ENCODE results near the gene GRHL1. TPM values are rescaled to one million over a fixed set of nuclear protein-coding genes. Genes with fewer than 3 reads are reported as not detected.

The GRHL1 gene
- total and polyA plus RNA-seq, 2 donors (not counting 3 experiments of a cell fraction or from before 2014, with no cell fraction given) = 0.37 to 1.1 TPM

DNA sequence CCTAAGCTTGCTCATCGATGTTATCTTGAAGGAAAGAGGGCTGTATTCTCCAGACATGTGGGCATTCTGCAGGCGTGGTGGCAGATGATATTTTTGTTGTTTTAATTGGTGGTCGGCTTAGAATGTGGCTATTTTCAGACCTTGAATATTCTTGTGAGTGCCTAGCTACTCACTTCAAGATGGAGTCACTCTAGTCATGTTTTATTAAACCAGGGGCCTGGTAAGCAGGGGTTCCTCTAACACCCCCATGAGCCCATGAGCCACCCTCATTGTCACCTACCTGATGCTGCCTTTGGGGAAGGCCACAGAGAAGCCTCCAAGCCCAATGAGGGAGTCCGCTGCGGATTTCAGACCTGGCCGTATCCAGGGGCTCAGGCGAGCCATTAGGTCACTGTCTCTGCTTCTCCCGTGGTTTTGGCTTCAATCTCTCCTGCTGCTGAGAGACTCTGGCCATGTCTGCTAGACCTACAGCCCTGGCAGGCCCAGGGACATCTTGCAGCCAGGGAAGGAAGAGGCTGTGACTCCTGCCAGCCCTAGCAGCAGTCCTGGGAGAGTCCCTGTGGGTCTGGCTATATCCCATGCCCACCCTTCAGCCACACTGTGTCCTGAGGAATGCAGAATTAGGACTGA lies 75.6 kb downstream of the GRHL1 start:
- H3K4me1 ChIP-seq (ENCODE audit: control insufficient read depth, extremely low read depth, insufficient read depth, low read length) = peaks cover 7% of the 10 kb centered on the region
- DNase-seq (ENCODE audit: low read depth, low spot score) (no peak), FAIRE-seq (no peak)
- intact Hi-C loops (cut with micrococcal nuclease) = loop anchor here (5.0 kb wide), 1 partner anchor 215 kb away; no protein-coding TSS in a partner anchor
- H3K9me1 ChIP-seq (replicated peaks; ENCODE audit: control insufficient read depth, extremely low read depth, insufficient read depth, low read length) = no peaks in the 10 kb centered on the region
- no peaks in the 10 kb centered on the region for H3K79me2 ChIP-seq (ENCODE audit: control insufficient read depth, insufficient read depth, low read length)
- CTCF ChIA-PET = interaction anchor here (1.1 to 16.1 kb wide), 7 partner anchors 9 to 256 kb away, joined by 3 to 151 read pairs (median 6); no protein-coding TSS in a partner anchor
- no peaks in the 10 kb centered on the region for H3K27me3 ChIP-seq (ENCODE audit: control insufficient read depth in 2 of 2, insufficient read depth in 2 of 2, low read length in 2 of 2)
- H2AFZ ChIP-seq (ENCODE audit: low read depth, low read length) = no peak overlapping the region
- H3K4me2 ChIP-seq (ENCODE audit: insufficient read depth, low read length) = no peak overlapping the region
- POLR2A ChIA-PET = no interaction called here
- H3K9me3 ChIP-seq (replicated peaks; ENCODE audit: control insufficient read depth, insufficient read depth, low read length) = no peaks in the 10 kb centered on the region
- no peak overlapping the region for H3K27ac ChIP-seq (ENCODE audit: insufficient read depth, low read depth, low read length)
- no peak overlapping the region for H3K4me3 ChIP-seq (replicated peaks in 1 of 3; ENCODE audit: insufficient read depth in 1 of 3, low read depth in 1 of 3, low read length in 3 of 3)
- no TSS peak for BruUV-seq (replicated peaks)
- dilution Hi-C loops (cut with MboI; ENCODE audit: extremely low pct_ligation_motif_present, low sequenced_read_pairs) = no loop called here
- H3K9ac ChIP-seq (replicated peaks; ENCODE audit: extremely low read depth, insufficient read depth, low read length) = no peak overlapping the region
- H4K20me1 ChIP-seq (replicated peaks; ENCODE audit: control insufficient read depth, extremely low read depth, insufficient read depth, low read length) = no peaks in the 10 kb centered on the region
- H3K36me3 ChIP-seq (ENCODE audit: control insufficient read depth in 2 of 2, extremely low read depth in 1 of 2, insufficient read depth in 2 of 2, low read length in 2 of 2) = no peaks in the 10 kb centered on the region
- TF ChIP-seq POLR2A (IDR thresholded peaks at IDR 0.05; ENCODE audit: low read depth, low read length) = no peak
- no peak for TF ChIP-seq GATA2 (IDR thresholded peaks at IDR 0.05; ENCODE audit: insufficient read depth, insufficient read length, low read depth, low read length)
- TF ChIP-seq FOS (IDR thresholded peaks at IDR 0.05; ENCODE audit: borderline replicate concordance, insufficient read depth, low read length) = no peak
- TF ChIP-seq, protein P1, sequence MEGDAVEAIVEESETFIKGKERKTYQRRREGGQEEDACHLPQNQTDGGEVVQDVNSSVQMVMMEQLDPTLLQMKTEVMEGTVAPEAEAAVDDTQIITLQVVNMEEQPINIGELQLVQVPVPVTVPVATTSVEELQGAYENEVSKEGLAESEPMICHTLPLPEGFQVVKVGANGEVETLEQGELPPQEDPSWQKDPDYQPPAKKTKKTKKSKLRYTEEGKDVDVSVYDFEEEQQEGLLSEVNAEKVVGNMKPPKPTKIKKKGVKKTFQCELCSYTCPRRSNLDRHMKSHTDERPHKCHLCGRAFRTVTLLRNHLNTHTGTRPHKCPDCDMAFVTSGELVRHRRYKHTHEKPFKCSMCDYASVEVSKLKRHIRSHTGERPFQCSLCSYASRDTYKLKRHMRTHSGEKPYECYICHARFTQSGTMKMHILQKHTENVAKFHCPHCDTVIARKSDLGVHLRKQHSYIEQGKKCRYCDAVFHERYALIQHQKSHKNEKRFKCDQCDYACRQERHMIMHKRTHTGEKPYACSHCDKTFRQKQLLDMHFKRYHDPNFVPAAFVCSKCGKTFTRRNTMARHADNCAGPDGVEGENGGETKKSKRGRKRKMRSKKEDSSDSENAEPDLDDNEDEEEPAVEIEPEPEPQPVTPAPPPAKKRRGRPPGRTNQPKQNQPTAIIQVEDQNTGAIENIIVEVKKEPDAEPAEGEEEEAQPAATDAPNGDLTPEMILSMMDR (IDR thresholded peaks at IDR 0.05; ENCODE audit: extremely low read depth in 1 of 2, insufficient read depth in 1 of 2, low read depth in 1 of 2, low read length in 2 of 2) = no peak
- TF ChIP-seq MYC (IDR thresholded peaks at IDR 0.05; ENCODE audit: low read depth, low read length) = no peak
- TF ChIP-seq JUN (IDR thresholded peaks at IDR 0.05; ENCODE audit: borderline replicate concordance, insufficient read depth, insufficient read length, low read depth) = no peak
- no peak for TF ChIP-seq POLR2AphosphoS5 (IDR thresholded peaks at IDR 0.05; ENCODE audit: insufficient read depth, low read depth, low read length)
- TF ChIP-seq, protein P2, sequence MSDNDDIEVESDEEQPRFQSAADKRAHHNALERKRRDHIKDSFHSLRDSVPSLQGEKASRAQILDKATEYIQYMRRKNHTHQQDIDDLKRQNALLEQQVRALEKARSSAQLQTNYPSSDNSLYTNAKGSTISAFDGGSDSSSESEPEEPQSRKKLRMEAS (IDR thresholded peaks at IDR 0.05; ENCODE audit: insufficient read depth, insufficient read length) = no peak
- no peak for TF ChIP-seq EZH2 (IDR thresholded peaks at IDR 0.05; ENCODE audit: borderline replicate concordance, low read depth, low read length, severe bottlenecking)

Data from endothelial cell of umbilical vein (primary cell).